Hematopoietic multipotent progenitor cell (in vitro differentiated cells): ENCODE measurements around the gene ATP6V0A4. TPM values are rescaled to one million over a fixed set of nuclear protein-coding genes. Genes with fewer than 3 reads are reported as not detected.

Experiments used
- DNase-seq, 3 donors: peaks; one replicate each; pipeline ENCODE4 v3.0.0-alpha.2; 2011 to 2015; ENCODE audit warnings: low read depth in 2 of 3, low spot score in 2 of 3
- total RNA-seq: library from RNA; depleted of rRNA; stranded (reverse); fragments of >200 nt; gene quantifications from one replicate; pipeline ENCODE4 v1.2.3, GENCODE V29; 2012

ATP6V0A4 gene
- total RNA-seq, 1 donor: not detected

- no peak for DNase-seq
Measured at GRCh38 chr7:138665249-138665648, 132.7 kb downstream of the ATP6V0A4 start.

- DNase-seq: peak in 2 of 3 donors; percentile 28 to 29
Measured at GRCh38 chr7:138663725-138664710, 134.0 kb downstream of the ATP6V0A4 start.

- no peak for DNase-seq
Measured at GRCh38 chr7:138662991-138663320, 135.0 kb downstream of the ATP6V0A4 start.

GRCh38 chr7:138662076-138662990, 135.7 kb downstream of the ATP6V0A4 start:
- peak in 2 of 3 donors; percentile 66 to 91 for DNase-seq

GRCh38 chr7:138661069-138661635, 136.8 kb downstream of the ATP6V0A4 start:
- DNase-seq: no peak

GRCh38 chr7:138658889-138659288, 139.1 kb downstream of the ATP6V0A4 start:
- no peak for DNase-seq

- DNase-seq: no peak
Measured at GRCh38 chr7:138657854-138658386, 140.1 kb downstream of the ATP6V0A4 start.

GRCh38 chr7:138656952-138657351, 141.0 kb downstream of the ATP6V0A4 start:
- no peak for DNase-seq

Other genes starting within 250 kb of the ATP6V0A4 start
- 3.8 TPM for gene SVOPL, start 96.8 kb downstream of the ATP6V0A4 start, total RNA-seq
- not detected for gene TMEM213, start 202 bp downstream of the ATP6V0A4 start, total RNA-seq
- 5.1 TPM for gene KIAA1549, start 183.2 kb upstream of the ATP6V0A4 start, total RNA-seq
- gene ZC3HAV1L, start 237.8 kb upstream of the ATP6V0A4 start, total RNA-seq: 21.8 TPM